Osteocyte (in vitro differentiated cells): ENCODE results near the gene ANKFY1. TPM values are rescaled to one million over a fixed set of nuclear protein-coding genes. Genes with fewer than 3 reads are reported as not detected.

Experiments
- DNase-seq: peaks from one replicate; pipeline ENCODE4 v3.0.0; 2021; ENCODE audit warnings: mixed read lengths; ENCODE audit not compliant: unreplicated experiment; ENCODE audit errors: extremely low spot score
- H3K27ac Mint-ChIP-seq: one replicate; pipeline ENCODE4 v1.8.0; 2021; ENCODE audit warnings: mild to moderate bottlenecking, mixed read lengths; ENCODE audit not compliant: unreplicated experiment
- H3K27me3 Mint-ChIP-seq: one replicate; pipeline ENCODE4 v1.8.0; 2021; ENCODE audit warnings: mixed read lengths; ENCODE audit not compliant: unreplicated experiment
- H3K36me3 Mint-ChIP-seq: one replicate; pipeline ENCODE4 v1.8.0; 2021; ENCODE audit warnings: mixed read lengths; ENCODE audit not compliant: unreplicated experiment
- H3K4me1 Mint-ChIP-seq: one replicate; pipeline ENCODE4 v1.8.0; 2021; ENCODE audit warnings: mixed read lengths; ENCODE audit not compliant: unreplicated experiment
- H3K4me3 Mint-ChIP-seq: one replicate; pipeline ENCODE4 v1.8.0; 2021; ENCODE audit warnings: mild to moderate bottlenecking, moderate library complexity, mixed read lengths; ENCODE audit not compliant: unreplicated experiment
- H3K9me3 Mint-ChIP-seq: one replicate; pipeline ENCODE4 v1.8.0; 2021; ENCODE audit warnings: mixed read lengths; ENCODE audit not compliant: unreplicated experiment
- total RNA-seq: library from RNA; stranded (reverse); gene quantifications from 2 replicates; pipeline ENCODE4 v1.2.1, GENCODE V29; 2021
- TF ChIP-seq, protein P1 (sequence below): fragments of 200-600 bp; sonication (generic); IDR thresholded peaks from 2 replicates; pipeline ENCODE4 v1.5.0; 2021; ENCODE audit warnings: antibody characterized with exemption, mild to moderate bottlenecking, moderate library complexity

ANKFY1 gene
- total RNA-seq, 1 donor from 2014 or later = 61.2 TPM

GRCh38 chr17:4172356-4172755, 91.4 kb downstream of the ANKFY1 start:
- TF ChIP-seq, protein P1, sequence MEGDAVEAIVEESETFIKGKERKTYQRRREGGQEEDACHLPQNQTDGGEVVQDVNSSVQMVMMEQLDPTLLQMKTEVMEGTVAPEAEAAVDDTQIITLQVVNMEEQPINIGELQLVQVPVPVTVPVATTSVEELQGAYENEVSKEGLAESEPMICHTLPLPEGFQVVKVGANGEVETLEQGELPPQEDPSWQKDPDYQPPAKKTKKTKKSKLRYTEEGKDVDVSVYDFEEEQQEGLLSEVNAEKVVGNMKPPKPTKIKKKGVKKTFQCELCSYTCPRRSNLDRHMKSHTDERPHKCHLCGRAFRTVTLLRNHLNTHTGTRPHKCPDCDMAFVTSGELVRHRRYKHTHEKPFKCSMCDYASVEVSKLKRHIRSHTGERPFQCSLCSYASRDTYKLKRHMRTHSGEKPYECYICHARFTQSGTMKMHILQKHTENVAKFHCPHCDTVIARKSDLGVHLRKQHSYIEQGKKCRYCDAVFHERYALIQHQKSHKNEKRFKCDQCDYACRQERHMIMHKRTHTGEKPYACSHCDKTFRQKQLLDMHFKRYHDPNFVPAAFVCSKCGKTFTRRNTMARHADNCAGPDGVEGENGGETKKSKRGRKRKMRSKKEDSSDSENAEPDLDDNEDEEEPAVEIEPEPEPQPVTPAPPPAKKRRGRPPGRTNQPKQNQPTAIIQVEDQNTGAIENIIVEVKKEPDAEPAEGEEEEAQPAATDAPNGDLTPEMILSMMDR = no peak
- no peak for DNase-seq
- Mint-ChIP-seq H3K4me3 (no peak overlapping the region), H3K27ac (no peak overlapping the region), H3K36me3 (peaks cover 46% of the 10 kb centered on the region), H3K4me1 (peaks cover 21% of the 10 kb centered on the region), H3K9me3 (no peaks in the 10 kb centered on the region), H3K27me3 (no peaks in the 10 kb centered on the region)

GRCh38 chr17:4170639-4171280, 93.0 kb downstream of the ANKFY1 start:
- no peak for DNase-seq
- no peak overlapping the region for H3K4me3 Mint-ChIP-seq
- H3K27me3 Mint-ChIP-seq = no peaks in the 10 kb centered on the region
- H3K27ac Mint-ChIP-seq = no peak overlapping the region
- H3K36me3 Mint-ChIP-seq = peaks cover 56% of the 10 kb centered on the region
- H3K4me1 Mint-ChIP-seq = peaks cover 5% of the 10 kb centered on the region
- no peaks in the 10 kb centered on the region for H3K9me3 Mint-ChIP-seq
- TF ChIP-seq, protein P1 = no peak

DNA sequence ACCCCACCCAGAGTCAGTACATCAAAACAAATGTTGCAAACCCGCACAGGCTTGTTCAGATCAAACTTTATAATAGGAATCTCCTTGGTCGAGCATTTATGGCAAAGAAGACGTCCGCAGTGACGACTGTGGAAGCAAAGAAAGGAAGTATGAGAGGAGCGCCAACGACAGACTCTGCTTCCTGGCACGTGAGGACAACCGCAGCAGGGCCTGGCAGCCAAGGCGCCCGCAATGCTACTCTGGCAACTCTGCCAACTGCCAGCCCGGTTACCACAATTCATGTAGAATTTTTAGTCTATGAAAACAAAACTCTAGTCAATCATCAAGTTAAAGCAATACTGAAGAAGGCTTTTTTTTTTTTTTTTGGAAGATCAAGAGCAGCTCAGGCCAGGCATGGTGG, 96.0 kb downstream of the ANKFY1 start:
- TF ChIP-seq, protein P1 = no peak
- Mint-ChIP-seq H3K27me3 (no peaks in the 10 kb centered on the region), H3K27ac (no peak overlapping the region), H3K4me1 (peaks cover 3% of the 10 kb centered on the region), H3K4me3 (no peak overlapping the region), H3K36me3 (peaks cover 62% of the 10 kb centered on the region), H3K9me3 (no peaks in the 10 kb centered on the region)
- DNase-seq = no peak

DNA sequence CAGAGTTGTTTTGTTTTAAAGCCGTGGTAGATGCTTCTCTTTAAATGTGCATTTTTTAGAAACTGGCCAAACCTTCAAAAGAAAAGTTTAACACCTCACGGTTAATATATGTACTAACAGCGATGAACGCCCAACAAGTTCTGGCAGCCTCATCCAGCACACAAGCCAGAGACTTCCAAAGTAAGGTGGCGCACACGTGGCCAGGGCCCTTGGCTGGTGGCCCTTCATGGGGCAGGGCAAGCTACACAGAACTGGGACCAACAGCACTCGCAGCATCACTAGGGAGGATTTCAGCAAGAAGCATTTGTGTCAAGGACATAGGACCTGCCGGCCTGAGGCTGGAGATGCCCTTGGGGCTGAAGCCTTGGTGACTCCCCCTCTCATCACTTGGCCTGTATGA, 97.4 kb downstream of the ANKFY1 start:
- Mint-ChIP-seq H3K4me3 (no peak overlapping the region), H3K27ac (no peak overlapping the region), H3K4me1 (peaks cover 16% of the 10 kb centered on the region), H3K27me3 (no peaks in the 10 kb centered on the region), H3K9me3 (no peaks in the 10 kb centered on the region), H3K36me3 (peaks cover 51% of the 10 kb centered on the region)
- no peak for DNase-seq
- TF ChIP-seq, protein P1 = no peak

- Mint-ChIP-seq H3K9me3 (no peaks in the 10 kb centered on the region), H3K4me3 (no peak overlapping the region), H3K27ac (no peak overlapping the region), H3K27me3 (no peaks in the 10 kb centered on the region), H3K4me1 (peaks cover 26% of the 10 kb centered on the region), H3K36me3 (peaks cover 48% of the 10 kb centered on the region)
- TF ChIP-seq, protein P1 = no peak
- DNase-seq = no peak
These were observed 98.3 kb downstream of the ANKFY1 start for GRCh38 chr17:4165301-4166010.
